GM12878 (cell line): ENCODE measurements around the gene ANHX. TPM values are rescaled to one million over a fixed set of nuclear protein-coding genes. Genes with fewer than 3 reads are reported as not detected.

Source experiments
- ATAC-seq: fragments of 200-7000 bp; cut with Tn5 transposase; 3 replicates; pipeline ENCODE4 v1.9.1; 2020; ENCODE audit warnings: mild to moderate bottlenecking, moderate library complexity
- BruUV-seq: library from RNA; stranded (reverse); fragments of 400-500 nt; replicated peaks from 2 replicates; lab custom pipeline; 2021; lab: Mats Ljungman, UMichigan
- CTCF ChIA-PET: fragments of 300-600 bp; sonication (Branson Sonifier 250); formaldehyde crosslinking; extraction: SDS; loops from one replicate; lab custom pipeline; 2021; ENCODE audit warnings: inconsistent platforms; lab: Yijun Ruan, JAX
- POLR2A ChIA-PET: fragments of 350-600 bp; formaldehyde crosslinking; extraction: SDS; loops from one replicate; lab custom pipeline; 2021; ENCODE audit warnings: inconsistent platforms; lab: Charles Lee
- RAD21 ChIA-PET: fragments of 300-600 bp; sonication (Branson Sonifier 250); formaldehyde crosslinking; loops from one replicate; lab custom pipeline; 2023; ENCODE audit warnings: antibody characterized with exemption; ENCODE audit not compliant: unreplicated experiment; lab: Charles Lee
- SMC1A ChIA-PET: fragments of 300-600 bp; sonication (Branson Sonifier 250); formaldehyde crosslinking; loops from one replicate; lab custom pipeline; 2023; ENCODE audit not compliant: unreplicated experiment, uncharacterized antibody; lab: Charles Lee
- DNase-seq: peaks from one replicate; pipeline ENCODE4 v3.0.0-alpha.2; 2011; ENCODE audit warnings: low read depth, low spot score
- FAIRE-seq: peaks from 3 replicates; lab custom pipeline; 2011; peaks lifted over from hg19 to GRCh38; lab: Jason Lieb, UNC
- H2AFZ ChIP-seq: 2 replicates; pipeline ENCODE4 v1.6.0; 2011; ENCODE audit warnings: low read depth, low read length, control low read depth; ENCODE audit not compliant: control insufficient read depth
- H3K27ac ChIP-seq: 2 replicates; pipeline ENCODE4 v1.5.1; 2011; ENCODE audit warnings: control low read depth; ENCODE audit not compliant: control insufficient read depth, insufficient read depth
- H3K27me3 ChIP-seq, 2 experiments: replicated peaks in 1 of 2; 2 replicates each; pipeline versions ENCODE4 v1.6.0 to v1.6.1; 2011; ENCODE audit warnings: low read length in 1 of 2; ENCODE audit not compliant: control insufficient read depth in 2 of 2, insufficient read depth in 2 of 2
- H3K36me3 ChIP-seq, 2 experiments: 2 replicates each; pipeline ENCODE4 v1.5.1; 2011; ENCODE audit warnings: low read length in 1 of 2; ENCODE audit not compliant: control insufficient read depth in 2 of 2, insufficient read depth in 2 of 2
- H3K4me1 ChIP-seq: 2 replicates; pipeline ENCODE4 v1.6.1; 2011; ENCODE audit warnings: mild to moderate bottlenecking, low read length, moderate library complexity, mixed read lengths; ENCODE audit not compliant: control insufficient read depth, insufficient read depth
- H3K4me2 ChIP-seq: 2 replicates; pipeline ENCODE4 v1.6.0; 2011; ENCODE audit warnings: control low read depth; ENCODE audit not compliant: control insufficient read depth, insufficient read depth
- H3K4me3 ChIP-seq: fragments of 200-600 bp; sonication (generic); 2 replicates; pipeline ENCODE4 v1.5.1; 2016
- H3K79me2 ChIP-seq: 2 replicates; pipeline ENCODE4 v1.6.0; 2011; ENCODE audit warnings: low read length; ENCODE audit not compliant: control insufficient read depth, insufficient read depth
- H3K9ac ChIP-seq: 2 replicates; pipeline ENCODE4 v1.8.0; 2011; ENCODE audit warnings: low read length, control low read depth, mixed read lengths; ENCODE audit not compliant: control insufficient read depth, insufficient read depth
- H3K9me3 ChIP-seq: replicated peaks from 3 replicates; pipeline ENCODE4 v1.5.1; 2011; ENCODE audit warnings: mild to moderate bottlenecking, low read length; ENCODE audit not compliant: control insufficient read depth, insufficient read depth
- H4K20me1 ChIP-seq: 2 replicates; pipeline ENCODE4 v1.6.0; 2011; ENCODE audit not compliant: control insufficient read depth, insufficient read depth
- ASH2L ChIP-seq: fragments of 300-600, 200-600 bp; sonication (generic); IDR thresholded peaks from 2 replicates; pipeline ENCODE4 v1.6.1; 2017; ENCODE audit warnings: low read depth, mild to moderate bottlenecking, borderline replicate concordance
- BHLHE40 ChIP-seq, 2 experiments: fragments of 450-650 bp in 1 of 2; IDR thresholded peaks; 2 replicates each; pipeline ENCODE4 v1.6.1; 2011 to 2017; ENCODE audit warnings: low read depth in 2 of 2, borderline replicate concordance in 1 of 2, improper control_type of control experiment in 1 of 2, low read length in 1 of 2, mild to moderate bottlenecking in 1 of 2
- IRF5 ChIP-seq: fragments of 450-650 bp; IDR thresholded peaks from 2 replicates; pipeline ENCODE4 v1.6.1; 2017; ENCODE audit warnings: borderline replicate concordance
- KDM1A ChIP-seq: fragments of 200-600 bp; sonication (generic); IDR thresholded peaks from 2 replicates; pipeline ENCODE4 v1.6.1; 2016; ENCODE audit warnings: borderline replicate concordance
- MTA2 ChIP-seq: fragments of 450-650 bp; IDR thresholded peaks from 2 replicates; pipeline ENCODE4 v1.6.1; 2016; ENCODE audit warnings: low read depth, mild to moderate bottlenecking, moderate library complexity
- PAX5 ChIP-seq: IDR thresholded peaks from 2 replicates; pipeline ENCODE4 v1.6.1; 2011; ENCODE audit warnings: low read depth, low read length, borderline replicate concordance
- PAX8 ChIP-seq: fragments of 450-650 bp; IDR thresholded peaks from 2 replicates; pipeline ENCODE4 v1.6.1; 2017; ENCODE audit warnings: mild to moderate bottlenecking, moderate library complexity
- RFX5 ChIP-seq: IDR thresholded peaks from 2 replicates; pipeline ENCODE4 v1.6.1; 2011; ENCODE audit warnings: low read depth, low read length, improper control_type of control experiment
- TARDBP ChIP-seq: IDR thresholded peaks from 2 replicates; pipeline ENCODE4 v1.6.1; 2016; ENCODE audit warnings: borderline replicate concordance
- TCF7 ChIP-seq: IDR thresholded peaks from 2 replicates; pipeline ENCODE4 v1.6.1; 2014; ENCODE audit warnings: antibody characterized with exemption, borderline replicate concordance
- WRNIP1 ChIP-seq: IDR thresholded peaks from 2 replicates; pipeline ENCODE4 v1.6.1; 2011; ENCODE audit warnings: low read depth, low read length, improper control_type of control experiment, borderline replicate concordance
- YY1 ChIP-seq: IDR thresholded peaks from 2 replicates; pipeline ENCODE4 v1.6.1; 2011; ENCODE audit warnings: low read depth, mild to moderate bottlenecking, low read length
- ZNF207 ChIP-seq: fragments of 450-650 bp; IDR thresholded peaks from 2 replicates; pipeline ENCODE4 v1.6.1; 2014; ENCODE audit warnings: antibody characterized with exemption, mild to moderate bottlenecking, borderline replicate concordance
- WGBS: methylation state at CpG from one replicate; pipeline ENCODE4 v1.1.6; 2016; ENCODE audit warnings: low lambda C conversion rate; ENCODE audit not compliant: insufficient replicate concordance, insufficient coverage; ENCODE audit errors: missing lambda C conversion rate; 5-methylcytosine and 5-hydroxymethylcytosine counted together
- in situ Hi-C: fragments of 300-500 bp; cut with MboI; formaldehyde crosslinking; loops from 9 replicates; pipeline ENCODE4 v1.14.3; 2018; ENCODE audit warnings: mixed read lengths
- intact Hi-C: fragments of 100-400 bp; cut with micrococcal nuclease; formaldehyde crosslinking; loops from one replicate; pipeline ENCODE4 v1.14.2; 2022; ENCODE audit not compliant: unreplicated experiment
- polyA plus RNA-seq, 11 experiments: library from polyadenylated mRNA; depleted of rRNA in 4 of 11; unstranded in 6 of 11; stranded (reverse) in 5 of 11; fragments of >200 nt; fragmentation: Nextera tagmentation in 4 of 11; fragmentation: Illumina TruSeq in 1 of 11; extraction: Ambion mirVana in 4 of 11; extraction: Trizol in 1 of 11; gene quantifications; 1 replicate in 1 of 11; 2 replicates in 10 of 11; pipeline versions ENCODE4 v1.2.1 to v1.2.3, GENCODE V29; 2011 to 2016; ENCODE audit warnings: inconsistent platforms in 2 of 11, missing spikeins in 2 of 11, low read depth in 1 of 11
- total RNA-seq, 4 experiments: library from RNA; depleted of rRNA in 3 of 4; stranded (reverse); fragments of >200 nt in 3 of 4; fragmentation: Illumina TruSeq in 1 of 4; extraction: Trizol in 1 of 4; gene quantifications; 2 replicates each; pipeline versions ENCODE4 v1.2.1 to v1.2.3, GENCODE V29; 2013 to 2021
- TF ChIP-seq, protein P1 (sequence below): fragments of 450-650 bp; IDR thresholded peaks from 2 replicates; pipeline ENCODE4 v1.6.1; 2016; ENCODE audit warnings: mild to moderate bottlenecking, moderate library complexity, borderline replicate concordance

The ANHX gene
- total and polyA plus RNA-seq, 10 of the 15 experiments (the other 5 are each of a cell fraction or from before 2014, with no cell fraction given) = not detected

- no peak overlapping the region for H3K4me3 ChIP-seq
- TF ChIP-seq WRNIP1 = no peak
- no peak for TF ChIP-seq YY1
- TF ChIP-seq, all 136 proteins: peak for 0
- in situ Hi-C loops (no loop called here), intact Hi-C loops (no loop called here)
- RAD21 ChIA-PET = no interaction called here
- SMC1A ChIA-PET = interaction anchor here (0.9 kb wide), 1 partner anchor 145 kb away, joined by 3 read pairs; no protein-coding TSS in a partner anchor
- Histone ChIP-seq H3K79me2 (no peaks in the 10 kb centered on the region), H3K4me2 (no peak overlapping the region), H2AFZ (no peak overlapping the region), H3K9me3 (peaks cover 52% of the 10 kb centered on the region), H3K27ac (no peak overlapping the region), H3K27me3 (no peaks in the 10 kb centered on the region), H3K4me1 (no peaks in the 10 kb centered on the region), H3K9ac (no peak overlapping the region), H3K36me3 (peaks cover 3 to 17% of the 10 kb centered on the region in 2 experiments; a peak in 2 of 4 replicates), H4K20me1 (no peaks in the 10 kb centered on the region)
- DNase-seq (no peak), ATAC-seq (no peak), FAIRE-seq (no peak)
- POLR2A ChIA-PET = no interaction called here
- CTCF ChIA-PET = no interaction called here
- WGBS = 100% methylated on average over 2 of the region's 2 CpGs
- no TSS peak for BruUV-seq
Measured at GRCh38 chr12:133201888-133202287, 33.8 kb downstream of the ANHX start.

DNA sequence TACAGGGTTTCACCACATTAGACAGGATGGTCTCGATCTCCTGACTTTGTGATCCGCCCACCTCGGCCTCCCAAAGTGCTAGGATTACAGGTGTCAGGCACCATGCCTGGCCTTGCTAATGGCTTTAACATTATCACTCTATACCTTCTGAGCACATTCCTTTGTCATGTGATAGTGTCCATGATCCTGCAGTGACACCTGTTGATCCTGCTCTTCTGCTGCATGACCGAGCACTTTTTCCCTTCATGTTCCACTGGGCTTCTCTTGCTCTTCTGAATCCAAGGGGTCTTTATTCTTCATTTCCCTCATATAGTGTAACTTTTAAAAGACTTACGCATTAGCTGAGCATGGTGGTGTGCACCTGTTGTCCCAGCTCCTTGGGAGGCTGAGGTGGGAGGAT, 42.8 kb downstream of the ANHX start:
- WGBS = 99% methylated on average over 5 of the region's 5 CpGs
- no peaks in the 10 kb centered on the region for H4K20me1 ChIP-seq
- no TSS peak for BruUV-seq
- ChIA-PET POLR2A (no interaction called here), CTCF (no interaction called here), RAD21 (no interaction called here), SMC1A (no interaction called here)
- DNase-seq = no peak
- in situ Hi-C loops = no loop called here
- H3K27ac ChIP-seq = no peak overlapping the region
- no peak overlapping the region for H3K4me2 ChIP-seq
- FAIRE-seq = no peak
- no peaks in the 10 kb centered on the region for H3K79me2 ChIP-seq
- ATAC-seq = no peak
- peaks cover 50% of the 10 kb centered on the region for H3K9me3 ChIP-seq
- H3K9ac ChIP-seq = no peak overlapping the region
- H3K27me3 ChIP-seq = no peaks in the 10 kb centered on the region
- no peak overlapping the region for H3K4me3 ChIP-seq
- no peak overlapping the region for H2AFZ ChIP-seq
- intact Hi-C loops = no loop called here
- H3K4me1 ChIP-seq = no peaks in the 10 kb centered on the region
- H3K36me3 ChIP-seq = peaks cover 13 to 55% of the 10 kb centered on the region in 2 experiments
- TF ChIP-seq BHLHE40 (IDR thresholded peaks at IDR 0.05; ENCODE audit: borderline replicate concordance in 1 of 2, low read depth in 2 of 2, low read length in 1 of 2) = no peak
- TF ChIP-seq, protein P1, sequence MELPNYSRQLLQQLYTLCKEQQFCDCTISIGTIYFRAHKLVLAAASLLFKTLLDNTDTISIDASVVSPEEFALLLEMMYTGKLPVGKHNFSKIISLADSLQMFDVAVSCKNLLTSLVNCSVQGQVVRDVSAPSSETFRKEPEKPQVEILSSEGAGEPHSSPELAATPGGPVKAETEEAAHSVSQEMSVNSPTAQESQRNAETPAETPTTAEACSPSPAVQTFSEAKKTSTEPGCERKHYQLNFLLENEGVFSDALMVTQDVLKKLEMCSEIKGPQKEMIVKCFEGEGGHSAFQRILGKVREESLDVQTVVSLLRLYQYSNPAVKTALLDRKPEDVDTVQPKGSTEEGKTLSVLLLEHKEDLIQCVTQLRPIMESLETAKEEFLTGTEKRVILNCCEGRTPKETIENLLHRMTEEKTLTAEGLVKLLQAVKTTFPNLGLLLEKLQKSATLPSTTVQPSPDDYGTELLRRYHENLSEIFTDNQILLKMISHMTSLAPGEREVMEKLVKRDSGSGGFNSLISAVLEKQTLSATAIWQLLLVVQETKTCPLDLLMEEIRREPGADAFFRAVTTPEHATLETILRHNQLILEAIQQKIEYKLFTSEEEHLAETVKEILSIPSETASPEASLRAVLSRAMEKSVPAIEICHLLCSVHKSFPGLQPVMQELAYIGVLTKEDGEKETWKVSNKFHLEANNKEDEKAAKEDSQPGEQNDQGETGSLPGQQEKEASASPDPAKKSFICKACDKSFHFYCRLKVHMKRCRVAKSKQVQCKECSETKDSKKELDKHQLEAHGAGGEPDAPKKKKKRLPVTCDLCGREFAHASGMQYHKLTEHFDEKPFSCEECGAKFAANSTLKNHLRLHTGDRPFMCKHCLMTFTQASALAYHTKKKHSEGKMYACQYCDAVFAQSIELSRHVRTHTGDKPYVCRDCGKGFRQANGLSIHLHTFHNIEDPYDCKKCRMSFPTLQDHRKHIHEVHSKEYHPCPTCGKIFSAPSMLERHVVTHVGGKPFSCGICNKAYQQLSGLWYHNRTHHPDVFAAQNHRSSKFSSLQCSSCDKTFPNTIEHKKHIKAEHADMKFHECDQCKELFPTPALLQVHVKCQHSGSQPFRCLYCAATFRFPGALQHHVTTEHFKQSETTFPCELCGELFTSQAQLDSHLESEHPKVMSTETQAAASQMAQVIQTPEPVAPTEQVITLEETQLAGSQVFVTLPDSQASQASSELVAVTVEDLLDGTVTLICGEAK = no peak
- no peak for TF ChIP-seq RFX5
- no peak for TF ChIP-seq KDM1A
- no peak for TF ChIP-seq ASH2L
- TF ChIP-seq PAX8 = no peak
- TF ChIP-seq MTA2 = no peak
- no peak for TF ChIP-seq TCF7
- TF ChIP-seq PAX5 = no peak
- TF ChIP-seq TARDBP = no peak
- TF ChIP-seq IRF5 = no peak
- TF ChIP-seq ZNF207 = no peak
